ENCODE data around the gene ARHGAP5.

ARHGAP5 gene

GRCh38 chr14:32076278-32077080, 625 bp upstream of the ARHGAP5 start:
- Histone ChIP-seq H3K9me3 (ENCODE audit: insufficient read depth, low read depth, low read length) (no peaks in the 10 kb centered on the region), H3K4me3 (ENCODE audit: low read length) (peak overlapping the region; percentile 85), H3K9ac (ENCODE audit: low read depth, low read length) (peak overlapping the region; percentile 88), H3K27me3 (ENCODE audit: insufficient read depth, low read length) (no peaks in the 10 kb centered on the region), H3K36me3 (ENCODE audit: insufficient read depth, low read length) (no peaks in the 10 kb centered on the region), H3K4me1 (ENCODE audit: insufficient read depth, low read length) (peaks cover 36% of the 10 kb centered on the region), H3K27ac (ENCODE audit: low read depth, low read length) (peak overlapping the region; percentile 93)
- WGBS = under 1% methylated on average over 74 of the region's 76 CpGs

- no peaks in the 10 kb centered on the region for H3K9me3 ChIP-seq (ENCODE audit: insufficient read depth, low read depth, low read length)
- peak overlapping the region; percentile 93 for H3K27ac ChIP-seq (ENCODE audit: low read depth, low read length)
- H3K9ac ChIP-seq (ENCODE audit: low read depth, low read length) = peak overlapping the region; percentile 88
- H3K36me3 ChIP-seq (ENCODE audit: insufficient read depth, low read length) = no peaks in the 10 kb centered on the region
- H3K4me3 ChIP-seq (ENCODE audit: low read length) = peak overlapping the region; percentile 85
- H3K4me1 ChIP-seq (ENCODE audit: insufficient read depth, low read length) = peaks cover 51% of the 10 kb centered on the region
- no peaks in the 10 kb centered on the region for H3K27me3 ChIP-seq (ENCODE audit: insufficient read depth, low read length)
- 3% methylated on average over 14 of the region's 28 CpGs for WGBS
Observed at GRCh38 chr14:32078023-32078857, 1.1 kb downstream of the ARHGAP5 start.

GRCh38 chr14:32078858-32079216, 1.7 kb downstream of the ARHGAP5 start:
- 37% methylated on average over 5 of the region's 7 CpGs for WGBS
- Histone ChIP-seq H3K4me1 (ENCODE audit: insufficient read depth, low read length) (peaks cover 57% of the 10 kb centered on the region), H3K36me3 (ENCODE audit: insufficient read depth, low read length) (no peaks in the 10 kb centered on the region), H3K9me3 (ENCODE audit: insufficient read depth, low read depth, low read length) (no peaks in the 10 kb centered on the region), H3K9ac (ENCODE audit: low read depth, low read length) (peak overlapping the region; percentile 88; the same call in 1 of the 2 replicates), H3K4me3 (ENCODE audit: low read length) (peak overlapping the region; percentile 85), H3K27me3 (ENCODE audit: insufficient read depth, low read length) (no peaks in the 10 kb centered on the region), H3K27ac (ENCODE audit: low read depth, low read length) (no peak overlapping the region)

- Histone ChIP-seq H3K27me3 (ENCODE audit: insufficient read depth, low read length) (no peaks in the 10 kb centered on the region), H3K4me3 (ENCODE audit: low read length) (peak overlapping the region; percentile 85), H3K27ac (ENCODE audit: low read depth, low read length) (no peak overlapping the region), H3K36me3 (ENCODE audit: insufficient read depth, low read length) (no peaks in the 10 kb centered on the region), H3K9ac (ENCODE audit: low read depth, low read length) (peak overlapping the region; percentile 88; the same call in 1 of the 2 replicates), H3K4me1 (ENCODE audit: insufficient read depth, low read length) (peaks cover 58% of the 10 kb centered on the region), H3K9me3 (ENCODE audit: insufficient read depth, low read depth, low read length) (no peaks in the 10 kb centered on the region)
- WGBS = 17% methylated on average over 1 of the region's 4 CpGs
Observed at GRCh38 chr14:32079264-32079663, 2.2 kb downstream of the ARHGAP5 start.

DNA sequence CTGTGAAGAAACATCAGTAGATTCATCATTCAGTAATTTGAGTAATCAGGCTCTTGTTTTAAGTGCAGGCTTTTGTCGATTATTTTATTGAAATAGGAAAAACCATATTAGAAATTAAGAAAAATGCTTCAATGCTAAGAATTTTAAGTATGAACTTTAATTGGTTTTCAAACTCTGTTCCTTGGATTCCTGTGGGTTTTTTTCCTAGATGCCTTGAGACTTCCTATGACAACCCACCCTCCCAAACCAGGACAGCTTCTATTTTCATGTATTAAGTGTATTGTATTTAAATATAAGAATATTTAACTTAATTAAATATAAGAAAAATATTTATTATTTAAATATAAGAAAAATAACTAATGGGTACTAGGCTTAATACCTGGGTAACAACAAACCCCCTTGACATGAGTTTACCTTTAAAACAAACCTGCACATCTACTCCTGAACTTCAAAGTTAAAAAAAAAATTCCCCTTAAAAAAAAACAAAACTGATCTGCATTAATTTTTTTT, 3.0 kb downstream of the ARHGAP5 start:
- WGBS = no CpG with 5 or more reads among the region's 1 CpG
- Histone ChIP-seq H3K9me3 (ENCODE audit: insufficient read depth, low read depth, low read length) (no peaks in the 10 kb centered on the region), H3K4me1 (ENCODE audit: insufficient read depth, low read length) (peaks cover 50% of the 10 kb centered on the region), H3K27me3 (ENCODE audit: insufficient read depth, low read length) (no peaks in the 10 kb centered on the region), H3K4me3 (ENCODE audit: low read length) (peak overlapping the region; percentile 85; the same call in 1 of the 2 replicates), H3K9ac (ENCODE audit: low read depth, low read length) (no peak overlapping the region), H3K36me3 (ENCODE audit: insufficient read depth, low read length) (no peaks in the 10 kb centered on the region), H3K27ac (ENCODE audit: low read depth, low read length) (no peak overlapping the region)

GRCh38 chr14:32081901-32082300, 4.8 kb downstream of the ARHGAP5 start:
- Histone ChIP-seq H3K27me3 (ENCODE audit: insufficient read depth, low read length) (no peaks in the 10 kb centered on the region), H3K9ac (ENCODE audit: low read depth, low read length) (no peak overlapping the region), H3K36me3 (ENCODE audit: insufficient read depth, low read length) (no peaks in the 10 kb centered on the region), H3K9me3 (ENCODE audit: insufficient read depth, low read depth, low read length) (no peaks in the 10 kb centered on the region), H3K27ac (ENCODE audit: low read depth, low read length) (no peak overlapping the region), H3K4me1 (ENCODE audit: insufficient read depth, low read length) (peaks cover 60% of the 10 kb centered on the region), H3K4me3 (ENCODE audit: low read length) (no peak overlapping the region)
- WGBS = 63% methylated on average over 7 of the region's 7 CpGs

- no peak overlapping the region for H3K4me3 ChIP-seq (ENCODE audit: low read length)
- no peak overlapping the region for H3K27ac ChIP-seq (ENCODE audit: low read depth, low read length)
- no peak overlapping the region for H3K9ac ChIP-seq (ENCODE audit: low read depth, low read length)
- H3K36me3 ChIP-seq (ENCODE audit: insufficient read depth, low read length) = no peaks in the 10 kb centered on the region
- no peaks in the 10 kb centered on the region for H3K9me3 ChIP-seq (ENCODE audit: insufficient read depth, low read depth, low read length)
- no peaks in the 10 kb centered on the region for H3K27me3 ChIP-seq (ENCODE audit: insufficient read depth, low read length)
- H3K4me1 ChIP-seq (ENCODE audit: insufficient read depth, low read length) = peaks cover 72% of the 10 kb centered on the region
Observed at GRCh38 chr14:32083315-32083624, 6.2 kb downstream of the ARHGAP5 start.

DNA sequence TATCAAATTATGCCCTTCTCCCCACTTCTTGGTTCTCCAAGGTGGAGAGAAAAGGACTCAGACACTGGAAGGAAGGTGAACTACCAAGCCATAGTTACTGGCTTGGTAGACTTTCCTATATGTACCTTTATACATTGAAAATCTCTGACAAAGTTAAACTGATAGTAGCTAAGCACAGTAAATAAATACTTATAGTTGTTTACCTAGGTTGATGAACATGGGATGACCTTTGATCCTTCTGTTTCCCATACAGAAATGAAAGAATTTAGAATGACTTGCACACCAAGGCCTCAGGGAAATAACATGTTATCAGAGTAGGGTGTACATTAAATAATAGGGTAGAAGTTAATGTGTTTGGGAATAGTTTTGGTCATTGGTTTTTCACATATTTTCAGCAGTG, 6.7 kb downstream of the ARHGAP5 start:
- H3K27me3 ChIP-seq (ENCODE audit: insufficient read depth, low read length) = no peaks in the 10 kb centered on the region
- no peak overlapping the region for H3K27ac ChIP-seq (ENCODE audit: low read depth, low read length)
- H3K9me3 ChIP-seq (ENCODE audit: insufficient read depth, low read depth, low read length) = no peaks in the 10 kb centered on the region
- H3K9ac ChIP-seq (ENCODE audit: low read depth, low read length) = no peak overlapping the region
- no peak overlapping the region for H3K4me3 ChIP-seq (ENCODE audit: low read length)
- H3K36me3 ChIP-seq (ENCODE audit: insufficient read depth, low read length) = no peaks in the 10 kb centered on the region
- H3K4me1 ChIP-seq (ENCODE audit: insufficient read depth, low read length) = peaks cover 74% of the 10 kb centered on the region

GRCh38 chr14:32085182-32085844, 8.2 kb downstream of the ARHGAP5 start:
- Histone ChIP-seq H3K36me3 (ENCODE audit: insufficient read depth, low read length) (peaks cover 2% of the 10 kb centered on the region), H3K27ac (ENCODE audit: low read depth, low read length) (no peak overlapping the region), H3K9ac (ENCODE audit: low read depth, low read length) (no peak overlapping the region), H3K4me3 (ENCODE audit: low read length) (no peak overlapping the region), H3K27me3 (ENCODE audit: insufficient read depth, low read length) (no peaks in the 10 kb centered on the region), H3K9me3 (ENCODE audit: insufficient read depth, low read depth, low read length) (no peaks in the 10 kb centered on the region), H3K4me1 (ENCODE audit: insufficient read depth, low read length) (peaks cover 72% of the 10 kb centered on the region)
- 96% methylated on average over 3 of the region's 3 CpGs for WGBS

DNA sequence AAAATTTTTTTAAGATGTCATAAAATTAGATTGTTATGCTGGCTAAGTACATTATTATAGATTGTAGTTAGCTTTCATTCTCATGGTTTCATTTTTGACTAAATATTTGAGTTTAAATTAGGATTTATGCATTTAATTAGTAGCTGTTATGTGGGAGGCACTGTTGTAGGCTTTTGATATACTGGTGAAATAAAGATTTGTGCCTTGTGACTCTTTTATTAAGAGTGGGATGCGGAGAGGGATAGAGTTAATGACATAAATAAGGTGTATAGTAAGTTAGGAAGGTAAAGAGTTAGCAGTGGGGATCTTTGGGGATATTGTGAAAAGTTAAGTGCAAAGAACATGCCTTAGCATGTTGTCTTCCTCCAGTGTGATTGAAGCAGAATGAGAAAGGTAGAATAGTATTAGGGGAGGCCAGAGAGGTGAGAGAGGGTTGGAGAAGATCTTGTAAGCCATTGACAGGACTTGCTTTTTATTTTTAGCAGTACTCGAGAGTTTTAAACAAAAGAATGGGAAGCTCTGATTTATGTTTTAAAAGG, 8.8 kb downstream of the ARHGAP5 start:
- Histone ChIP-seq H3K27me3 (ENCODE audit: insufficient read depth, low read length) (no peaks in the 10 kb centered on the region), H3K27ac (ENCODE audit: low read depth, low read length) (no peak overlapping the region; the same call in 1 of the 2 replicates), H3K9me3 (ENCODE audit: insufficient read depth, low read depth, low read length) (no peaks in the 10 kb centered on the region), H3K4me1 (ENCODE audit: insufficient read depth, low read length) (peaks cover 67% of the 10 kb centered on the region), H3K36me3 (ENCODE audit: insufficient read depth, low read length) (peaks cover 8% of the 10 kb centered on the region), H3K4me3 (ENCODE audit: low read length) (peak overlapping the region; percentile 7; the same call in 1 of the 2 replicates), H3K9ac (ENCODE audit: low read depth, low read length) (peak overlapping the region; percentile 32; the same call in 1 of the 2 replicates)
- WGBS = 78% methylated on average over 2 of the region's 2 CpGs
